ENCODE results near the gene SMARCAL1.
"Not testable (repeated sequence)": the region's sequence is repeated elsewhere in the genome, so short reads cannot be mapped to it uniquely, and the experiment has no call there.

Gene SMARCAL1

GRCh38 chr2:216502381-216503158 lies 90.3 kb downstream of the SMARCAL1 start:
- no peak for DNase-seq (ENCODE audit: low spot score)

GRCh38 chr2:216503159-216503629 lies 90.9 kb downstream of the SMARCAL1 start:
- DNase-seq (ENCODE audit: low spot score) = no peak

GRCh38 chr2:216503697-216504375 lies 91.6 kb downstream of the SMARCAL1 start:
- DNase-seq (ENCODE audit: low spot score) = no peak

- DNase-seq (ENCODE audit: low spot score) = no peak
Observed at GRCh38 chr2:216504376-216504762, 92.1 kb downstream of the SMARCAL1 start.

GRCh38 chr2:216505133-216506106 lies 93.1 kb downstream of the SMARCAL1 start:
- no peak for DNase-seq (ENCODE audit: low spot score)

- no peak for DNase-seq (ENCODE audit: low spot score)
Observed at GRCh38 chr2:216507220-216508160, 95.2 kb downstream of the SMARCAL1 start.

- no peak for DNase-seq (ENCODE audit: low spot score)
Observed at GRCh38 chr2:216508229-216508628, 95.9 kb downstream of the SMARCAL1 start.

- DNase-seq (ENCODE audit: low spot score) = no peak
Observed at GRCh38 chr2:216516730-216517350, 104.6 kb downstream of the SMARCAL1 start.

- DNase-seq (ENCODE audit: low spot score) = no peak
Observed at GRCh38 chr2:216517447-216518225, 105.4 kb downstream of the SMARCAL1 start.

- not testable (repeated sequence) for DNase-seq (ENCODE audit: low spot score)
Observed at GRCh38 chr2:216518566-216519119, 106.4 kb downstream of the SMARCAL1 start.

GRCh38 chr2:216519154-216519762 lies 107.0 kb downstream of the SMARCAL1 start:
- DNase-seq (ENCODE audit: low spot score) = no peak

- no peak for DNase-seq (ENCODE audit: low spot score)
Observed at GRCh38 chr2:216520112-216520511, 107.8 kb downstream of the SMARCAL1 start.

GRCh38 chr2:216522892-216523502 lies 110.7 kb downstream of the SMARCAL1 start:
- no peak for DNase-seq (ENCODE audit: low spot score)

GRCh38 chr2:216525972-216526371 lies 113.7 kb downstream of the SMARCAL1 start:
- no peak for DNase-seq (ENCODE audit: low spot score)

GRCh38 chr2:216526939-216527338 lies 114.7 kb downstream of the SMARCAL1 start:
- no peak for DNase-seq (ENCODE audit: low spot score)

- no peak for DNase-seq (ENCODE audit: low spot score)
Observed at GRCh38 chr2:216527600-216527999, 115.3 kb downstream of the SMARCAL1 start.

- no peak for DNase-seq (ENCODE audit: low spot score)
Observed at GRCh38 chr2:216532562-216532961, 120.3 kb downstream of the SMARCAL1 start.
